GM10266 (cell line): Measurements from ENCODE around the gene SCUBE3.
A peak's percentile ranks its signal among the peaks of the same experiment; 100 is the strongest.

ENCODE experiments used
- DNase-seq: peaks from one replicate; pipeline ENCODE4 v3.0.0; 2012; ENCODE audit errors: extremely low spot score
- TF ChIP-seq, protein P1 (sequence below): IDR thresholded peaks from 2 replicates; pipeline ENCODE4 v1.5.1; 2012; ENCODE audit warnings: mild to moderate bottlenecking, low read depth; ENCODE audit not compliant: control insufficient read depth, insufficient read depth; ENCODE audit errors: missing control alignments

Gene SCUBE3

DNA sequence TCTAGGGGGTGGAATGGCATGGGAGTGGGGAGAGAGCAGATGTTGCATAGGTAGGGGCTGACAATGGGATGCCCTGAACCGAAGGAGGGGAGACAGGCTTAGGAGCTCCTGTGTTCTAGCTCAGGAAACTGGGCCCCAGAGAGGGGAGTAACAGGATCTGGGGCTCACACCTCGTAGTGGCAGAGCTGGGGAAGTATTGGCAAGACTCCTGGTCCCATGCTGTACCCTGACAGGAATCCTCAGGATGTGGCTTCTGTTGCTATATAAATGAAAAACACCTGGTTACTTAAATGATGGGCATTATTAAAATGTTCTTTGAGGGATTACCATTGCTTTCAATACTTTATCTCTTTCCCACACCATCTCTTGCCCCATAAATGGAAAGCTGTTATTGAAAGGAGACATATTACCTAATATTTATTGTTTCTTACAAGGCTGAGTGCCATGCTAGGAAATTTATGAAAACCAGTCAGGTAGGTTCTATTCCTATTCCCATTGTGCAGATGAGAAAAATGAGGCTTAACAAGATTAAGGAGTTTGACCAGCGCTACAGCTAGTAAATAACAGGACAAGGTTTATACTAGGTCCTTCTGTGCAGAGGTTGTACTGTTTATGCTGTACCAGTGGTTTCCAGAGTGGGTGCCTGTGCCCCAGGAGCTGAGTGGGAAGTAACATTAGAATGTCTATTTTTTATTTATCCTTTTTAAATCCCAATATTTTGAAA, 37.3 kb upstream of the SCUBE3 start:
- DNase-seq, result no peak
- TF ChIP-seq, protein P1, sequence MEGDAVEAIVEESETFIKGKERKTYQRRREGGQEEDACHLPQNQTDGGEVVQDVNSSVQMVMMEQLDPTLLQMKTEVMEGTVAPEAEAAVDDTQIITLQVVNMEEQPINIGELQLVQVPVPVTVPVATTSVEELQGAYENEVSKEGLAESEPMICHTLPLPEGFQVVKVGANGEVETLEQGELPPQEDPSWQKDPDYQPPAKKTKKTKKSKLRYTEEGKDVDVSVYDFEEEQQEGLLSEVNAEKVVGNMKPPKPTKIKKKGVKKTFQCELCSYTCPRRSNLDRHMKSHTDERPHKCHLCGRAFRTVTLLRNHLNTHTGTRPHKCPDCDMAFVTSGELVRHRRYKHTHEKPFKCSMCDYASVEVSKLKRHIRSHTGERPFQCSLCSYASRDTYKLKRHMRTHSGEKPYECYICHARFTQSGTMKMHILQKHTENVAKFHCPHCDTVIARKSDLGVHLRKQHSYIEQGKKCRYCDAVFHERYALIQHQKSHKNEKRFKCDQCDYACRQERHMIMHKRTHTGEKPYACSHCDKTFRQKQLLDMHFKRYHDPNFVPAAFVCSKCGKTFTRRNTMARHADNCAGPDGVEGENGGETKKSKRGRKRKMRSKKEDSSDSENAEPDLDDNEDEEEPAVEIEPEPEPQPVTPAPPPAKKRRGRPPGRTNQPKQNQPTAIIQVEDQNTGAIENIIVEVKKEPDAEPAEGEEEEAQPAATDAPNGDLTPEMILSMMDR, result no peak

DNA sequence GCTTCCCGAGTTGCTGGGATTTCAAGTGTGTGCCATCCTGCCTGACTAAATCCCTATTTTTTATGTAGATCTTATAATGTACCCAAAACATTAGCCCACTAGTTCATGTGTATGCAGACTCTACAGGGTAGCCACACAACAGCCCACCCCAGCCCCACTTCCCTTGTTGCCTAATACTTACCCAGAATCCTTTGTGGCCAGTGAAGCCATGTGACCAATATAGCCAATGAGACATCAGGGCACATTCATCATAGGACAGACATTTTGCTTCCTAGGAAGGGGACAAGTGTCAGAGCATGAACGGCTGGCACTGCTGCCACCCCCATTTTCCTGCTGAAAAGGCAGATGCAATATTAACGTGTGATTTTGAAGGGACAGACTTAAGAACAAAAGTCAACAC, 36.6 kb upstream of the SCUBE3 start:
- no peak for DNase-seq
- TF ChIP-seq, protein P1, result no peak

DNA sequence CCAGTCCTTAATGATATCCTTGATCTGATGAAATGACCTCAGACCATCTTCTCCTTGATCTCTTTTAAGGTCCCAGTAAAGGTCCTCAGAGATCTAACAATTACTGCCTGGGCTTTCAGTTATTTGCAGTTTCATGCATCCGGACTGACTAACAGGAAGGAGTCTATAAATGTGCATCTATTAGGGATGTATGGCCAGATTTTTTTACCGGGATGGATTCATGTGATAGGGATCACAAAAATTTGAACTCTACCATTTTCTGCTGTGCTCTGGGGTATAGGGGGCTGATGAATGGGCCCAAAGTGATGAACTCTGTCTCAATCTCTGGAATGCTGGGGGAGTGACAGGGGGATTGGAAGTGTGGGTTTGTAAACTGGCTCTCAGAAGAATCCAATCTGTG, 36.2 kb upstream of the SCUBE3 start:
- no peak for DNase-seq
- TF ChIP-seq, protein P1, result no peak

DNA sequence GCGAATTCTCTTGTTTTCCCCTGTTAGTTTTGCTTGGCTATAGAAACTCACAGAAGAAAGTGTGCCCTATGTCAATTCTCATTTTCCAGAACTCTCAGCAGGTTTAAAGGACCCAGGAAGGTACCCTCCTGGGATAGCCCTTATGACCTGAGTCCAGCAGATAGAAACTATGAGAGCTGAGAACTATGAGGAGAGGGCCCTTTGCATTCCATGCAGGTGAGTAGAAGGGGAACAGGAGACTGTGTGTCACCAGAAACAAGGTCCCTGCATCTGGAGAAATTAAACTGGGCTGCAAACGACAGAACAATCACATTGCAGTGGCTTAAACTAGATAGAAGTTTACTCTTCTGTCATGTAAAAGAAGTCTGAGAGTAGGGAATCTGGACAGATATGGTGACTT, 35.7 kb upstream of the SCUBE3 start:
- no peak for DNase-seq
- TF ChIP-seq, protein P1, result no peak

DNA sequence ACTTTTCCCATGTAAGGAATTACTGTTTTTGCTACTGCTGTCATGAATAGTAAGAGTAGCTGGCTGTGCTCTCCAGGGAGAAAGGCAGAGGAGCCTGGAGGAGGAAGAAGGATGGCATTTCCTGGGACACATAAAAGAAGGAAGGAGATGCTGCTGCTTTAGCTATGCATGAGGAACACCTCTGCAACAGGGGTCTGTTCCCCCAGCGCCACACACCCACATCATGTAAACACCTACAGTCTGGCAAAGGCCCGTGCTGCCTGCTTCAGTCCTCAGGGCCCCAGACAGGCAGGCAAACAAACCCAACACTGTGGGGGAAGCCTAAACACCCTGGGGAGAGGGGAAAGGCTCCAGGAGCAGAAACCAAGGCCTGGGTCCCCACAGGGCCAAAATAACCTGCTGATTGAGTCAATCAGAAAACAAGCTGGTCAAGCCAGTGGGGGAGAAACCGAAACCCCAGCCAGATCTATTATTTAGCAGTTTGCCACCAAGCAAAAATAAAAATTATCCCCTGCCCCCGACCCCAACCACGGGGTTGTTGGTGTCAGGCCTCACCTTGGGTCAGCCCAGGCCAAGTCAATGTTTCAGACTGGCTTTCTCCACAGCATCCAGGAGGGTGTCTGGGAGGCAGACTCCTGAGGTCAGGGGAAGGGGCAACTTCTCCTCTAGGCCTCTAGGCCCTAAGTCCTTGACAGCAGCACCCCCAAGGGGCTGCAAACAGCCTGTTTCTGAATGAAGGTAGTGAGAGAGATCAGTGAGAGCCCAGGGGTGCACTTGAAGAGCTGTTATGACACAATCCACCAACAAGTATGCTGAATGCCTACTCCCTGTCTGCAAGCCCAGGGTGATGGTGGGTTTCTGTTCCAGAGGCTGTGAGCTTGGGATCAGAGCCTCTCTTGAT, 34.6 kb upstream of the SCUBE3 start:
- peak; percentile 46 for DNase-seq
- TF ChIP-seq, protein P1, result peak; percentile 36

DNA sequence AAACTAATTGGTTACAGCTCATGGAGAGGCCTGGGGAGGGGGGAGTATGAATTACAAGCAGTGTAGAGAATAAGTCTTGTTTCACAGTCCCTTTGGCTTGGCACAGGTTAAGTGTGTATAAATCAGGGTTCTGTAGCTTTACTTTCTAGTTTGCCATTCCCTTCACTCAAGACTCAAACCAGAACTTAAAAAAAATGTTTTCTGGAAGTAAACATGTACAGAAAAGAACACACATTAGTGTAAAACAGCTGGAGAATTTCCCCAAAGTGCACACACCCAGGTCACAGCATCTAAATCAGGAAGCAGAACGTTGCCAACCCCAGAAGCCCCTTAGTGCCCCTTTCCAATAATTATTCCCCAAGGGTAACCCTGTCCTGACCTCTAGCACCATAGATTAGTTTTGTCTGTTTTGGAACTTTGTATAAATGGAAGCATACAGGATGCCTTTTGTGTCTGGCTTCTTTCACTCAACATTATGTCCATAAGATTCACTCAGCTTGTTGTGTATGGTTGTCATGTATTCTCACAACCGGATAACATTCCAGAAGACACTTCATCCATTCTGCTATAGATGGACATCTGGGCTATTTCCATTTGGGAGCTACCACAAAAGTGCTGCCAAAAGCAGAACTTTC, 33.7 kb upstream of the SCUBE3 start:
- TF ChIP-seq, protein P1, result no peak
- DNase-seq, result no peak
